H1 (cell line): Measurements from ENCODE around the gene KLHL10. TPM values are rescaled to one million over a fixed set of nuclear protein-coding genes. Genes with fewer than 3 reads are reported as not detected.

Experiments used
- CTCF ChIA-PET: fragments of 300-600 bp; sonication (Branson Sonifier 250); formaldehyde crosslinking; loops from one replicate; lab custom pipeline; 2021; ENCODE audit not compliant: partially characterized antibody; lab: Charles Lee
- POLR2A ChIA-PET: fragments of 300-600 bp; sonication (Branson Sonifier 250); formaldehyde crosslinking; loops from one replicate; lab custom pipeline; 2021; ENCODE audit warnings: inconsistent platforms; ENCODE audit not compliant: partially characterized antibody; lab: Charles Lee
- DNase-seq, 2 experiments: peaks; one replicate each; pipeline versions ENCODE4 v3.0.0 to v3.0.0-alpha.2; 2010 to 2022; ENCODE audit warnings: low spot score in 2 of 2, low read depth in 1 of 2, mixed read lengths in 1 of 2
- FAIRE-seq: peaks from 2 replicates; lab custom pipeline; 2011; peaks lifted over from hg19 to GRCh38; lab: Jason Lieb, UNC
- H2AFZ ChIP-seq: 2 replicates; pipeline ENCODE4 v1.8.1; 2012; ENCODE audit warnings: low read length, inconsistent platforms
- H2AK5ac ChIP-seq: 2 replicates; pipeline ENCODE4 v1.6.1; 2013; ENCODE audit warnings: low read depth, low read length
- H2BK120ac ChIP-seq: replicated peaks from 2 replicates; pipeline ENCODE3; 2013; ENCODE audit warnings: low read depth, low read length, inconsistent platforms
- H2BK12ac ChIP-seq: 2 replicates; pipeline ENCODE4 v1.6.1; 2013; ENCODE audit warnings: low read depth, low read length
- H2BK15ac ChIP-seq: 2 replicates; pipeline ENCODE4 v1.6.1; 2013; ENCODE audit warnings: low read length
- H2BK20ac ChIP-seq: 2 replicates; pipeline ENCODE4 v1.6.1; 2013; ENCODE audit warnings: low read length
- H2BK5ac ChIP-seq: 2 replicates; pipeline ENCODE4 v1.6.1; 2013; ENCODE audit warnings: low read depth, low read length
- H3K14ac ChIP-seq: 2 replicates; pipeline ENCODE4 v1.6.1; 2013; ENCODE audit warnings: inconsistent platforms; ENCODE audit not compliant: insufficient read length
- H3K18ac ChIP-seq: 2 replicates; pipeline ENCODE4 v1.6.1; 2013; ENCODE audit warnings: low read length; ENCODE audit errors: extremely low read depth
- H3K23ac ChIP-seq: 2 replicates; pipeline ENCODE4 v1.6.1; 2013; ENCODE audit warnings: inconsistent platforms; ENCODE audit not compliant: insufficient read length
- H3K23me2 ChIP-seq: 2 replicates; pipeline ENCODE4 v1.6.1; 2013; ENCODE audit warnings: low read depth, low read length
- H3K27ac ChIP-seq: 2 replicates; pipeline ENCODE4 v1.6.1; 2011; ENCODE audit warnings: low read depth, low read length, inconsistent platforms
- H3K27me3 ChIP-seq, 4 experiments: replicated peaks in 1 of 4; 1 replicate in 1 of 4; 2 replicates in 3 of 4; pipeline versions ENCODE4 v1.6.1 to v1.8.1; 2011 to 2013; ENCODE audit warnings: low read length in 3 of 4, mild to moderate bottlenecking in 3 of 4, inconsistent platforms in 2 of 4, mixed read lengths in 2 of 4, moderate library complexity in 1 of 4; ENCODE audit not compliant: control insufficient read depth in 3 of 4, insufficient read depth in 3 of 4; ENCODE audit errors: extremely low read depth in 1 of 4
- H3K36me3 ChIP-seq, 4 experiments: 2 replicates each; pipeline versions ENCODE4 v1.6.1 to v1.8.1; 2011 to 2013; ENCODE audit warnings: mild to moderate bottlenecking in 4 of 4, low read length in 3 of 4, moderate library complexity in 2 of 4, control low read depth in 1 of 4, inconsistent platforms in 1 of 4; ENCODE audit not compliant: insufficient read depth in 4 of 4, control insufficient read depth in 2 of 4
- H3K4ac ChIP-seq: replicated peaks from 2 replicates; pipeline ENCODE3; 2013; ENCODE audit warnings: low read length, low read depth, mixed read lengths, inconsistent platforms; ENCODE audit not compliant: insufficient read length
- H3K4me1 ChIP-seq, 4 experiments: replicated peaks in 1 of 4; 1 replicate in 1 of 4; 2 replicates in 3 of 4; pipeline versions ENCODE4 v1.6.1 to v1.8.1; 2011 to 2013; ENCODE audit warnings: low read length in 3 of 4, inconsistent platforms in 2 of 4, mixed read lengths in 1 of 4; ENCODE audit not compliant: insufficient read depth in 4 of 4, control insufficient read depth in 3 of 4
- H3K4me2 ChIP-seq, 2 experiments: 2 replicates each; pipeline versions ENCODE4 v1.6.1 to v1.8.1; 2011 to 2013; ENCODE audit warnings: low read depth in 2 of 2, low read length in 2 of 2, control low read depth in 1 of 2, inconsistent platforms in 1 of 2, mild to moderate bottlenecking in 1 of 2; ENCODE audit not compliant: insufficient read depth in 1 of 2
- H3K4me3 ChIP-seq, 4 experiments: fragments of 200-600, 300-600 bp in 1 of 4; sonication (generic), shearing (Covaris generic), sonication (Bioruptor Twin) in 1 of 4; 2 replicates each; pipeline versions ENCODE4 v1.5.1 to v1.8.1; 2011 to 2016; ENCODE audit warnings: low read length in 4 of 4, low read depth in 3 of 4, control low read depth in 2 of 4, inconsistent platforms in 2 of 4, mild to moderate bottlenecking in 2 of 4, mixed read lengths in 1 of 4, moderate library complexity in 1 of 4; ENCODE audit not compliant: insufficient read depth in 2 of 4; ENCODE audit errors: extremely low read depth in 1 of 4
- H3K56ac ChIP-seq: replicated peaks from 2 replicates; pipeline ENCODE3; 2013; ENCODE audit warnings: low read depth, mild to moderate bottlenecking, mixed read lengths, low read length, inconsistent platforms; ENCODE audit not compliant: insufficient read length
- H3K79me1 ChIP-seq: 2 replicates; pipeline ENCODE4 v1.6.1; 2013; ENCODE audit warnings: low read depth, low read length, control low read depth
- H3K79me2 ChIP-seq, 2 experiments: 2 replicates each; pipeline versions ENCODE4 v1.6.1 to v1.8.1; 2012 to 2013; ENCODE audit warnings: low read length in 2 of 2, mild to moderate bottlenecking in 2 of 2, inconsistent platforms in 1 of 2; ENCODE audit not compliant: insufficient read depth in 2 of 2, control insufficient read depth in 1 of 2
- H3K9ac ChIP-seq, 4 experiments: replicated peaks in 1 of 4; 1 replicate in 1 of 4; 2 replicates in 3 of 4; pipeline versions ENCODE4 v1.6.1 to v1.8.1; 2011 to 2013; ENCODE audit warnings: low read depth in 3 of 4, low read length in 3 of 4, control low read depth in 2 of 4, mild to moderate bottlenecking in 2 of 4, moderate library complexity in 2 of 4, inconsistent platforms in 1 of 4; ENCODE audit errors: extremely low read depth in 1 of 4
- H3K9me3 ChIP-seq, 2 experiments: 2 replicates each; pipeline versions ENCODE4 v1.6.1 to v1.8.1; 2012 to 2013; ENCODE audit warnings: mild to moderate bottlenecking in 2 of 2, moderate library complexity in 2 of 2, control low read depth in 1 of 2, inconsistent platforms in 1 of 2, low read depth in 1 of 2, low read length in 1 of 2, mixed read lengths in 1 of 2; ENCODE audit not compliant: insufficient read depth in 2 of 2
- H4K20me1 ChIP-seq, 2 experiments: replicated peaks in 1 of 2; 2 replicates each; pipeline versions ENCODE3 to v1.8.1; 2011 to 2013; ENCODE audit warnings: inconsistent platforms in 2 of 2, low read length in 2 of 2, mild to moderate bottlenecking in 1 of 2; ENCODE audit not compliant: insufficient read depth in 2 of 2, control insufficient read depth in 1 of 2
- H4K5ac ChIP-seq: 2 replicates; pipeline ENCODE4 v1.6.1; 2013; ENCODE audit warnings: low read length, low read depth, mixed read lengths, inconsistent platforms; ENCODE audit not compliant: insufficient read length
- H4K8ac ChIP-seq: 2 replicates; pipeline ENCODE4 v1.8.0; 2013; ENCODE audit warnings: mild to moderate bottlenecking, moderate library complexity, low read length, inconsistent platforms; ENCODE audit not compliant: insufficient read depth; ENCODE audit errors: extremely low read depth
- H4K91ac ChIP-seq: replicated peaks from 2 replicates; pipeline ENCODE3; 2013; ENCODE audit warnings: low read length, mixed read lengths, inconsistent platforms; ENCODE audit not compliant: insufficient read length
- BCL11A ChIP-seq, 2 experiments: IDR thresholded peaks; one replicate each; pipeline ENCODE4 v1.6.1; 2011; ENCODE audit warnings: low read depth in 2 of 2, low read length in 2 of 2, mild to moderate bottlenecking in 2 of 2
- CBX5 ChIP-seq: fragments of 300-800, 300-1000 bp; sonication (generic); IDR thresholded peaks from 2 replicates; pipeline ENCODE4 v1.7.1; 2016; ENCODE audit warnings: antibody characterized with exemption, low read length, low read depth
- JUN ChIP-seq: IDR thresholded peaks from 2 replicates; pipeline ENCODE4 v1.6.1; 2011; ENCODE audit warnings: low read depth, mild to moderate bottlenecking, improper control_type of control experiment, low read length
- POLR2A ChIP-seq, 2 experiments: IDR thresholded peaks; 1 replicate in 1 of 2; 2 replicates in 1 of 2; pipeline ENCODE4 v1.6.1; 2011; ENCODE audit warnings: low read depth in 2 of 2, low read length in 2 of 2, mild to moderate bottlenecking in 2 of 2; ENCODE audit errors: control extremely low read depth in 1 of 2
- POLR2AphosphoS5 ChIP-seq: IDR thresholded peaks from 2 replicates; pipeline ENCODE4 v1.6.1; 2011; ENCODE audit warnings: low read depth, low read length
- RBBP5 ChIP-seq: IDR thresholded peaks from 2 replicates; pipeline ENCODE4 v1.7.1; 2012; ENCODE audit warnings: low read depth, mild to moderate bottlenecking, inconsistent platforms, low read length, moderate library complexity, borderline replicate concordance
- SIRT6 ChIP-seq: IDR thresholded peaks from one replicate; pipeline ENCODE4 v1.7.1; 2012; ENCODE audit warnings: low read length, inconsistent platforms
- SIX5 ChIP-seq: IDR thresholded peaks from 2 replicates; pipeline ENCODE4 v1.6.1; 2011; ENCODE audit warnings: mild to moderate bottlenecking, low read depth, low read length
- SP1 ChIP-seq: IDR thresholded peaks from 2 replicates; pipeline ENCODE4 v1.6.1; 2011; ENCODE audit warnings: low read depth, low read length
- SP2 ChIP-seq: IDR thresholded peaks from 2 replicates; pipeline ENCODE4 v1.6.1; 2012; ENCODE audit warnings: mild to moderate bottlenecking, low read length, inconsistent platforms
- WGBS, 2 experiments: shearing (Covaris generic) in 1 of 2; methylation state at CpG; one replicate each; pipeline versions ENCODE4 v1.1.6 to v1.1.7; 2013 to 2015; ENCODE audit warnings: low lambda C conversion rate in 2 of 2, mixed read lengths in 2 of 2, inconsistent platforms in 1 of 2, low coverage in 1 of 2, missing lambda C conversion rate in 1 of 2; ENCODE audit not compliant: insufficient replicate concordance in 2 of 2, insufficient coverage in 1 of 2, insufficient read length in 1 of 2; ENCODE audit errors: extremely low coverage in 1 of 2, missing lambda C conversion rate in 1 of 2; 5-methylcytosine and 5-hydroxymethylcytosine counted together
- polyA plus RNA-seq, 7 experiments: library from polyadenylated mRNA; depleted of rRNA in 3 of 7; stranded (reverse) in 5 of 7; unstranded in 2 of 7; fragments of >200 nt in 5 of 7; fragments of 200-250 nt in 2 of 7; gene quantifications; 1 replicate in 5 of 7; 2 replicates in 1 of 7; 4 replicates in 1 of 7; pipeline versions ENCODE4 v1.2.1 to v1.2.3, GENCODE V29; 2011 to 2013; ENCODE audit warnings: missing spikeins in 2 of 7, mixed read lengths in 2 of 7
- total RNA-seq: library from RNA; stranded (reverse); fragmentation: NEBNext Ultra II Directional; extraction: Animal tissue kit (Norgen Biotek cat#: 25700); gene quantifications from 2 replicates; pipeline ENCODE4 v1.2.1, GENCODE V29; 2021
- TF ChIP-seq, protein P1 (sequence below): IDR thresholded peaks from 2 replicates; pipeline ENCODE4 v1.6.1; 2012; ENCODE audit warnings: inconsistent platforms

Gene KLHL10
- total and polyA plus RNA-seq, 2 of the 8 experiments (the other 6 are each of a cell fraction or from before 2014, with no cell fraction given), result 0.19 to 0.26 TPM

- Histone ChIP-seq H3K4me1 (peaks cover 5 to 15% (median 10%) of the 10 kb centered on the region in 4 experiments), H4K5ac (peak overlapping the region; percentile 65), H3K27ac (0 out of 2 replicates have a peak overlapping the region, but pooled peaks have one; percentile 1), H3K4me3 (peak overlapping the region; percentile 3 to 34 (median 14); a peak in 5 of 8 replicates), H3K9ac (no peak overlapping the region), H2BK20ac (no peak overlapping the region), H2AK5ac (peak overlapping the region; percentile 65; the same call in 1 of the 2 replicates), H2BK5ac (peak overlapping the region; percentile 10; the same call in 1 of the 2 replicates), H3K4me2 (peak overlapping the region; percentile 58 to 71), H4K8ac (peak overlapping the region; percentile 14; the same call in 1 of the 2 replicates), H3K56ac (peak overlapping the region; percentile 47), H2BK120ac (no peak overlapping the region), H2BK12ac (peak overlapping the region; percentile 60; the same call in 1 of the 2 replicates), H4K91ac (peak overlapping the region; percentile 97), H3K4ac (no peak overlapping the region), H3K27me3 (no peaks in the 10 kb centered on the region), H2AFZ (no peak overlapping the region), H3K9me3 (no peaks in the 10 kb centered on the region), H3K18ac (peak overlapping the region; percentile 68; the same call in 1 of the 2 replicates), H3K79me1 (no peaks in the 10 kb centered on the region), H4K20me1 (no peaks in the 10 kb centered on the region), H3K23me2 (peaks cover 2% of the 10 kb centered on the region; the same call in 1 of the 2 replicates), H3K79me2 (no peaks in the 10 kb centered on the region), H3K14ac (no peak overlapping the region), H3K23ac (no peak overlapping the region), H2BK15ac (peak overlapping the region; percentile 84; the same call in 1 of the 2 replicates), H3K36me3 (peaks cover 0 to 3% (median 0%) of the 10 kb centered on the region in 4 experiments; a peak in 1 of 8 replicates)
- CTCF ChIA-PET, result interaction anchor here (0.8 to 10.9 kb wide), 30 partner anchors 8 to 1452 kb away, joined by 3 to 149 read pairs (median 6); partner anchors contain the start of genes DNAJC7, FKBP10, JUP and P3H4
- 21% methylated on average over 18 of the region's 18 CpGs; no CpG with 5 or more reads in 1 of the 2 experiments for WGBS, 2 experiments
- DNase-seq, result peak; percentile 87 to 92
- peak; percentile 55 for FAIRE-seq
- POLR2A ChIA-PET, result interaction anchor here (0.7 to 6.9 kb wide), 17 partner anchors 8 to 111 kb away, joined by 3 to 71 read pairs (median 5); partner anchors contain the start of genes EIF1, FKBP10, HAP1 and JUP
- no peak for TF ChIP-seq CBX5
- no peak for TF ChIP-seq JUN
- TF ChIP-seq RBBP5, result no peak
- no peak; the same call in 1 of the 2 replicates for TF ChIP-seq SP1
- TF ChIP-seq POLR2AphosphoS5, result 0 out of 2 replicates have a peak, but pooled peaks have one; percentile 14
- TF ChIP-seq, protein P1, sequence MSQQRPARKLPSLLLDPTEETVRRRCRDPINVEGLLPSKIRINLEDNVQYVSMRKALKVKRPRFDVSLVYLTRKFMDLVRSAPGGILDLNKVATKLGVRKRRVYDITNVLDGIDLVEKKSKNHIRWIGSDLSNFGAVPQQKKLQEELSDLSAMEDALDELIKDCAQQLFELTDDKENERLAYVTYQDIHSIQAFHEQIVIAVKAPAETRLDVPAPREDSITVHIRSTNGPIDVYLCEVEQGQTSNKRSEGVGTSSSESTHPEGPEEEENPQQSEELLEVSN, result no peak
- TF ChIP-seq SP2, result no peak
- no peak for TF ChIP-seq SIX5
- TF ChIP-seq POLR2A (IDR thresholded peaks at IDR 0.05; ENCODE audit: control extremely low read depth in 1 of 2, low read depth in 2 of 2, low read length in 2 of 2), result peak in 1 of 2 experiments; percentile 39; a peak in 2 of 3 replicates
- TF ChIP-seq SIRT6, result no peak
- TF ChIP-seq BCL11A (IDR thresholded peaks at IDR 0.05; ENCODE audit: low read depth in 2 of 2, low read length in 2 of 2), result no peak
Measured at GRCh38 chr17:41800601-41801373, 36.8 kb upstream of the KLHL10 start.
